ENCODE results near the gene LRCOL1. TPM values are rescaled to one million over a fixed set of nuclear protein-coding genes. Genes with fewer than 3 reads are reported as not detected.

Gene LRCOL1
- total RNA-seq, 2 experiments from 2014 or later: not detected

- no peak overlapping the region for H3K4me3 Mint-ChIP-seq
- peaks cover 11% of the 10 kb centered on the region for H3K4me1 Mint-ChIP-seq
- ATAC-seq (no peak), DNase-seq (no peak)
- ChIA-PET CTCF (interaction anchor here (0.7 to 1.5 kb wide), 19 partner anchors 7 to 337 kb away, joined by 3 to 18 read pairs (median 3); no protein-coding TSS in a partner anchor), POLR2A (no interaction called here)
- H3K9me3 Mint-ChIP-seq (ENCODE audit: low read depth): peaks cover 6% of the 10 kb centered on the region
- peaks cover 27% of the 10 kb centered on the region for H3K27me3 Mint-ChIP-seq
- H3K36me3 Mint-ChIP-seq (ENCODE audit: low read depth): peaks cover 6% of the 10 kb centered on the region
- H3K27ac Mint-ChIP-seq: no peak overlapping the region
- intact Hi-C loops (cut with DNase I, micrococcal nuclease): loop anchor here (1.0 to 2.0 kb wide), 6 partner anchors 15 to 461 kb away; no protein-coding TSS in a partner anchor
Observed at GRCh38 chr12:132615579-132616038, 5.2 kb upstream of the LRCOL1 start.

DNA sequence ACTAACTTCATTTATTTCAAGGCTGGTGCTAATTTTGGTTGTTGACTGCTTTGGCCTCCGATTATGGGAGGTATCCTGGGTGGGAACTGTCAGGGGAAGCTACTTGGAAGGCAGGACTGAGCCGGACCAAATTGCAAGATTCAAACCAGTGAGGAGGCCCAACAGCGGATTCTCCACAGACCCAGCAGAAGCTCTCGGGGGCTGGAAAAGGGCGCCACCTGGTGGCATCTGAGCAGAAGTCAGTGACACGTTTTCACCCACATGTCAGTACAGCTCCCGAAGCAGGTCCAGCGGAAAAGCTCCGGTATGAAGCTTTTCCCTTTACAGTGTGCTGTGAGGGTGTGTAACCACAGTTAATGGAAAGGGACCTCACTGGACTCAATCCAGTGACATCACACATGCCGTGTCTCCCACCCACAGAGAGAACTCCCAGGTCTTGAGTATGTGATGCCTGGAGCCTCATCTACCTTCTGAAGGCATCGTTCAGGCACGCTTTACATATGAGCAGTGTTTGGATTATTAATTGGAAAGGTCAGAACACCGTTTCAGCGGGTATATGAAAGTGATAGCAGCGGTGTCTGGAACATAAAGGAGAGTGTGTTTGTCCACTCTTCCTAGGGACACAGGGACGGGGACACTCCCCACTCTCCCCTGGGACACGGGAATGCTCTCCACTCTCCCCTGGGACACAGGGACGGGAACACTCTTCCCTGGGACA, 4.6 kb upstream of the LRCOL1 start:
- POLR2A ChIA-PET: interaction anchor here (0.5 kb wide), 1 partner anchor 30 kb away, joined by 4 read pairs; no protein-coding TSS in a partner anchor
- Mint-ChIP-seq H3K36me3 (ENCODE audit: low read depth) (peaks cover 6% of the 10 kb centered on the region), H3K4me1 (peaks cover 15% of the 10 kb centered on the region), H3K4me3 (no peak overlapping the region), H3K27ac (no peak overlapping the region), H3K27me3 (peaks cover 33% of the 10 kb centered on the region), H3K9me3 (ENCODE audit: low read depth) (peaks cover 6% of the 10 kb centered on the region)
- peak; percentile 90 for DNase-seq
- CTCF ChIA-PET: interaction anchor here (0.7 to 1.5 kb wide), 21 partner anchors 8 to 326 kb away, joined by 3 to 18 read pairs (median 3); no protein-coding TSS in a partner anchor
- ATAC-seq: peak; percentile 91
- intact Hi-C loops (cut with DNase I, micrococcal nuclease): loop anchor here (1.0 to 2.0 kb wide), 6 partner anchors 14 to 461 kb away; no protein-coding TSS in a partner anchor

GRCh38 chr12:132614029-132614428, 3.6 kb upstream of the LRCOL1 start:
- peaks cover 6% of the 10 kb centered on the region for H3K9me3 Mint-ChIP-seq (ENCODE audit: low read depth)
- peaks cover 35% of the 10 kb centered on the region for H3K27me3 Mint-ChIP-seq
- ATAC-seq: no peak
- POLR2A ChIA-PET: no interaction called here
- intact Hi-C loops (cut with DNase I, micrococcal nuclease): loop anchor here (2.0 kb wide), 3 partner anchors 13 to 199 kb away; no protein-coding TSS in a partner anchor
- peaks cover 15% of the 10 kb centered on the region for H3K4me1 Mint-ChIP-seq
- CTCF ChIA-PET: interaction anchor here (0.8 to 1.5 kb wide), 9 partner anchors 9 to 522 kb away, joined by 3 to 18 read pairs (median 6); no protein-coding TSS in a partner anchor
- peaks cover 6% of the 10 kb centered on the region for H3K36me3 Mint-ChIP-seq (ENCODE audit: low read depth)
- no peak overlapping the region for H3K4me3 Mint-ChIP-seq
- no peak overlapping the region for H3K27ac Mint-ChIP-seq
- DNase-seq: no peak

GRCh38 chr12:132611620-132612019, 1.2 kb upstream of the LRCOL1 start:
- peaks cover 35% of the 10 kb centered on the region for H3K27me3 Mint-ChIP-seq
- no peak for DNase-seq
- POLR2A ChIA-PET: no interaction called here
- ATAC-seq: no peak
- CTCF ChIA-PET: interaction anchor here (1.0 to 1.2 kb wide), 3 partner anchors 8 to 12 kb away, joined by 3 read pairs; no protein-coding TSS in a partner anchor
- H3K4me1 Mint-ChIP-seq: peaks cover 8% of the 10 kb centered on the region
- H3K9me3 Mint-ChIP-seq (ENCODE audit: low read depth): peaks cover 3% of the 10 kb centered on the region
- no peak overlapping the region for H3K4me3 Mint-ChIP-seq
- intact Hi-C loops (cut with DNase I, micrococcal nuclease): no loop called here
- H3K36me3 Mint-ChIP-seq (ENCODE audit: low read depth): no peaks in the 10 kb centered on the region
- no peak overlapping the region for H3K27ac Mint-ChIP-seq

- Mint-ChIP-seq H3K27ac (no peak overlapping the region), H3K4me3 (no peak overlapping the region), H3K27me3 (peaks cover 40% of the 10 kb centered on the region), H3K4me1 (peaks cover 8% of the 10 kb centered on the region), H3K36me3 (ENCODE audit: low read depth) (no peaks in the 10 kb centered on the region), H3K9me3 (ENCODE audit: low read depth) (peaks cover 3% of the 10 kb centered on the region)
- DNase-seq (no peak), ATAC-seq (no peak)
- intact Hi-C loops (cut with DNase I, micrococcal nuclease): no loop called here
- CTCF ChIA-PET: interaction anchor here (0.6 to 2.1 kb wide), 7 partner anchors 8 to 184 kb away, joined by 3 to 10 read pairs (median 3); no protein-coding TSS in a partner anchor
- POLR2A ChIA-PET: no interaction called here
Observed at GRCh38 chr12:132610866-132611602, 652 bp upstream of the LRCOL1 start.

GRCh38 chr12:132608231-132609171, 1.9 kb downstream of the LRCOL1 start:
- H3K9me3 Mint-ChIP-seq (ENCODE audit: low read depth): no peaks in the 10 kb centered on the region
- ChIA-PET CTCF (interaction anchor here (1.7 to 2.1 kb wide), 2 partner anchors 9 to 192 kb away, joined by 8 to 10 read pairs; no protein-coding TSS in a partner anchor), POLR2A (interaction anchor here (0.7 kb wide), 1 partner anchor 77 kb away, joined by 3 read pairs; no protein-coding TSS in a partner anchor)
- no peak overlapping the region for H3K4me3 Mint-ChIP-seq
- peaks cover 5% of the 10 kb centered on the region for H3K4me1 Mint-ChIP-seq
- no peaks in the 10 kb centered on the region for H3K36me3 Mint-ChIP-seq (ENCODE audit: low read depth)
- intact Hi-C loops (cut with DNase I, micrococcal nuclease): no loop called here
- no peak overlapping the region for H3K27ac Mint-ChIP-seq
- peak; percentile 42 for ATAC-seq
- DNase-seq: no peak
- peaks cover 38% of the 10 kb centered on the region for H3K27me3 Mint-ChIP-seq

DNA sequence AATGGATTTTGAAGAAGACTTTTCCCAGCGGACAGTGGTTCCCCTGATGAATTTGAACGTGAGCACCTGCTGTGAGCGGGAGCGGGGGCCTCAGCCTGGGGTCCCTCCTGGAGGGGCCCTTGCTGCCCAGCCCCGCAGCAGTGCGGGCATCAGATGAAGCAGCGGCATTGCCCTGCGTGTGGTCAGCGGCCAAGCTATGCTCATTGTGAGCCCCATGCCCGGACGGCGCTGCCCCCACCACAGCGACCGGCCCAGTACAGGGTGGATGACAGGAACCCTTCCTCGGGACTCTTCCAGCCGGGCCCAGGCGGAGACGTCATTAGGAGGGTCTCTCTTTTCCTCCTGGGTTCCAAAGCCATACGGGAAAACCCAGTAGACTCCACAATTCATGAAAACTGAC, 3.5 kb downstream of the LRCOL1 start:
- ChIA-PET CTCF (interaction anchor here (0.8 kb wide), 2 partner anchors 8 to 192 kb away, joined by 3 read pairs; no protein-coding TSS in a partner anchor), POLR2A (no interaction called here)
- peaks cover 5% of the 10 kb centered on the region for H3K4me1 Mint-ChIP-seq
- no peak for DNase-seq
- no peaks in the 10 kb centered on the region for H3K9me3 Mint-ChIP-seq (ENCODE audit: low read depth)
- H3K36me3 Mint-ChIP-seq (ENCODE audit: low read depth): no peaks in the 10 kb centered on the region
- intact Hi-C loops (cut with DNase I, micrococcal nuclease): no loop called here
- peaks cover 46% of the 10 kb centered on the region for H3K27me3 Mint-ChIP-seq
- no peak overlapping the region for H3K4me3 Mint-ChIP-seq
- H3K27ac Mint-ChIP-seq: no peak overlapping the region
- no peak for ATAC-seq

DNA sequence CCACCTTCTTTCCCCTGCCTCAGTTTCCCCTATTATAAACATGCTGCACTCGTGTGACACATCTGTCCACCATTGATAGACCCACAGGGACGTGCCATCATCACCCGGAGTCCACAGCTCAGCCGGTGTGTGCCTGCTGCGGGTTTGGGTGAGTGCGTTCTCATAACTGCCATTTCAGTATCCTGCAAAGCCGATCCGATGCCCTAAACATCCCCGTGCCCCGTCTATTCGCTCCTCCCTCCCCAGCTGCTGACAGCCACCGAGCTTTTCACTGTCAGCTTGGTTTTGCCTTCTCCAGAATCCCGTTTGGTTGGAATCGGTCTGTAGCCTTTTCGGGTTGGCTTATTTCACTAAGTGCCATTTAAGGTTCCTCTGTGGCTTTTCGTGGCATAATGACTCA, 3.9 kb downstream of the LRCOL1 start:
- Mint-ChIP-seq H3K27me3 (peaks cover 49% of the 10 kb centered on the region), H3K4me3 (no peak overlapping the region), H3K36me3 (ENCODE audit: low read depth) (no peaks in the 10 kb centered on the region), H3K4me1 (peaks cover 5% of the 10 kb centered on the region), H3K27ac (no peak overlapping the region), H3K9me3 (ENCODE audit: low read depth) (no peaks in the 10 kb centered on the region)
- intact Hi-C loops (cut with DNase I, micrococcal nuclease): no loop called here
- DNase-seq (no peak), ATAC-seq (no peak)
- CTCF ChIA-PET: interaction anchor here (0.8 kb wide), 2 partner anchors 8 to 191 kb away, joined by 3 read pairs; no protein-coding TSS in a partner anchor
- POLR2A ChIA-PET: no interaction called here

- Mint-ChIP-seq H3K27ac (no peak overlapping the region), H3K36me3 (ENCODE audit: low read depth) (no peaks in the 10 kb centered on the region), H3K27me3 (peaks cover 52% of the 10 kb centered on the region), H3K4me3 (no peak overlapping the region), H3K9me3 (ENCODE audit: low read depth) (no peaks in the 10 kb centered on the region), H3K4me1 (peaks cover 6% of the 10 kb centered on the region)
- POLR2A ChIA-PET: no interaction called here
- intact Hi-C loops (cut with DNase I, micrococcal nuclease): no loop called here
- ATAC-seq (no peak), DNase-seq (no peak)
- CTCF ChIA-PET: no interaction called here
Observed at GRCh38 chr12:132605892-132606291, 4.5 kb downstream of the LRCOL1 start.

DNA sequence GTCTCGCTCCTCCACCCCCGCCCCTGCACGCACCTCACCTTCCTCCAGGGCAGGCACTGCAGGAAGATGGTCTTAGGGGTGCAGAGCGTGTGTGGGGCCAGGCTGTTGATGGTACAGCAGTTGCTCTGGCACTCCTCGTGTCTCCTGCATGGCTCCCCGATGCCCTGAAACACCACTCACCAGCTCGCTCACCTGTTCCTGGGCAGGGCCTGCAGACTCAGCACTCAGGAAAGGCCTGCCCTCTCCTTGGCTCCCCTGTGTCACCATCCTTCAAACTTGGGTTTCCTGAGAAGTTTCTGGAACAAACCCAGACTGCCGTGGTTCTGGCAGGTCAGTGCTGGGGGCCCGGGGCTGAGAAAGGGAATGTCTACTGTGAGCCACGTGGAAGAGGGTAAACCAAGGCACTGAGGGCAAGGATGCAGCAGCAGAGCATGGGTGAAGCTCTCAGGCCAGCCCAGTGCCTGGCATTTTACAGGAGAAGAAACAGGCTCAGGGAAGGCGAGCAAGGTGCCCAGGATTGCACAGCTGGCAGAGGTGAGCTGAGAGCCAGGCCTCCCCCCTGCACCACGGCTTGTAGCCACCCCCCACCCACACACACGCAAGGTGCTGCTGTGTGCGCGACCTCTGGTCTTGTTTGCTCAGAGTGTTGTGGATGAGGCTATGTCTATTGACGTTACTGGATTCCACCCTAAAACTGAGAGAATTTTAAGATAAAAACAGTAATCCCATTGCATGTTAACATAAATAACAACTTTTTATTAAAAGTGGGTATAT, 5.5 kb downstream of the LRCOL1 start:
- ATAC-seq (no peak), DNase-seq (no peak)
- CTCF ChIA-PET: no interaction called here
- H3K4me1 Mint-ChIP-seq: peaks cover 3% of the 10 kb centered on the region
- H3K27ac Mint-ChIP-seq: no peak overlapping the region
- POLR2A ChIA-PET: no interaction called here
- peaks cover 47% of the 10 kb centered on the region for H3K27me3 Mint-ChIP-seq
- intact Hi-C loops (cut with DNase I, micrococcal nuclease): no loop called here
- H3K36me3 Mint-ChIP-seq (ENCODE audit: low read depth): no peaks in the 10 kb centered on the region
- H3K9me3 Mint-ChIP-seq (ENCODE audit: low read depth): no peaks in the 10 kb centered on the region
- no peak overlapping the region for H3K4me3 Mint-ChIP-seq
